OCI-LY1 (cell line): Measurements from ENCODE around the gene ZNF606.

Experiments
- H2AFZ ChIP-seq: fragments of 200-600 bp; sonication (generic), shearing (Covaris generic); 2 replicates; pipeline ENCODE4 v1.6.0; 2014; ENCODE audit warnings: antibody characterized with exemption, mild to moderate bottlenecking, low read length
- H3F3A ChIP-seq: fragments of 200-600 bp; sonication (generic), shearing (Covaris generic); 2 replicates; pipeline ENCODE4 v1.6.0; 2014; ENCODE audit warnings: mild to moderate bottlenecking, antibody characterized with exemption, low read length, moderate library complexity; ENCODE audit not compliant: insufficient read depth
- H3K27ac ChIP-seq: fragments of 200-600 bp; sonication (generic); 2 replicates; pipeline ENCODE4 v1.5.1; 2014; ENCODE audit warnings: low read length, mixed run types, mild to moderate bottlenecking, low read depth; ENCODE audit not compliant: poor library complexity, severe bottlenecking
- H3K27me3 ChIP-seq: fragments of 200-600 bp; sonication (generic); 2 replicates; pipeline ENCODE4 v1.6.0; 2014; ENCODE audit warnings: antibody characterized with exemption, mild to moderate bottlenecking, low read length, moderate library complexity; ENCODE audit not compliant: insufficient read depth
- H3K36me3 ChIP-seq: fragments of 200-600 bp; sonication (generic); 2 replicates; pipeline ENCODE4 v1.6.1; 2014; ENCODE audit warnings: mild to moderate bottlenecking, antibody characterized with exemption, low read length, moderate library complexity, mixed read lengths; ENCODE audit not compliant: insufficient read depth
- H3K4me1 ChIP-seq: fragments of 200-600 bp; sonication (generic); 2 replicates; pipeline ENCODE4 v1.5.1; 2014; ENCODE audit warnings: mild to moderate bottlenecking, low read length, moderate library complexity; ENCODE audit not compliant: insufficient read depth, severe bottlenecking
- H3K4me2 ChIP-seq: fragments of 200-600 bp; sonication (generic), shearing (Covaris generic); 2 replicates; pipeline ENCODE4 v1.6.1; 2014; ENCODE audit warnings: low read length
- H3K4me3 ChIP-seq: fragments of 200-600 bp; sonication (generic); 2 replicates; pipeline ENCODE4 v1.5.1; 2014; ENCODE audit warnings: low read length, low read depth, mild to moderate bottlenecking, mixed read lengths; ENCODE audit not compliant: poor library complexity, severe bottlenecking
- H3K79me2 ChIP-seq: fragments of 200-600 bp; shearing (Covaris generic); 2 replicates; pipeline ENCODE4 v1.6.1; 2016; ENCODE audit warnings: mixed run types, low read length, mixed read lengths; ENCODE audit not compliant: insufficient read depth
- H3K9ac ChIP-seq: fragments of 200-600 bp; sonication (generic), shearing (Covaris generic); 2 replicates; pipeline ENCODE4 v1.6.1; 2014; ENCODE audit warnings: mild to moderate bottlenecking, low read length, mixed read lengths
- H3K9me2 ChIP-seq: fragments of 200-600 bp; sonication (generic), shearing (Covaris generic); 2 replicates; pipeline ENCODE4 v1.6.1; 2014; ENCODE audit warnings: low read depth, mild to moderate bottlenecking, low read length, mixed read lengths
- H3K9me3 ChIP-seq: fragments of 200-600 bp; shearing (Covaris generic); 2 replicates; pipeline ENCODE4 v1.6.1; 2014; ENCODE audit warnings: low read length, mixed read lengths
- H4K20me1 ChIP-seq: fragments of 200-600 bp; sonication (generic), shearing (Covaris generic); 2 replicates; pipeline ENCODE4 v1.6.0; 2016; ENCODE audit warnings: mild to moderate bottlenecking, low read length; ENCODE audit not compliant: insufficient read depth
- CTCF ChIP-seq: fragments of 200-600 bp; sonication (generic), shearing (Covaris generic); IDR thresholded peaks from 2 replicates; pipeline ENCODE4 v1.5.1; 2017; ENCODE audit warnings: mild to moderate bottlenecking, antibody characterized with exemption, low read length, moderate library complexity, mixed read lengths
- EZH2 ChIP-seq: fragments of 200-600 bp; sonication (generic), shearing (Covaris generic); IDR thresholded peaks from 2 replicates; pipeline ENCODE4 v1.8.0; 2017; ENCODE audit warnings: borderline replicate concordance, mixed run types, mild to moderate bottlenecking, antibody characterized with exemption, low read length, moderate library complexity, mixed read lengths

Gene ZNF606

GRCh38 chr19:58000677-58001076 is 1.9 kb downstream of the ZNF606 start:
- peaks cover 12% of the 10 kb centered on the region; the same call in 1 of the 2 replicates for H3K79me2 ChIP-seq
- TF ChIP-seq EZH2 (no peak), CTCF (no peak)
- H3K9me2 ChIP-seq, result no peaks in the 10 kb centered on the region
- peaks cover 53% of the 10 kb centered on the region for H3K9me3 ChIP-seq
- no peak overlapping the region for H3K4me2 ChIP-seq
- no peak overlapping the region for H3K27ac ChIP-seq
- H3K36me3 ChIP-seq, result peaks cover 74% of the 10 kb centered on the region
- no peak overlapping the region for H2AFZ ChIP-seq
- H3K9ac ChIP-seq, result no peak overlapping the region
- H3F3A ChIP-seq, result no peaks in the 10 kb centered on the region
- no peak overlapping the region for H3K4me3 ChIP-seq
- H4K20me1 ChIP-seq, result no peaks in the 10 kb centered on the region
- no peaks in the 10 kb centered on the region for H3K27me3 ChIP-seq
- H3K4me1 ChIP-seq, result peaks cover 15% of the 10 kb centered on the region

GRCh38 chr19:57992841-57993240 is 9.8 kb downstream of the ZNF606 start:
- Histone ChIP-seq H3K4me2 (no peak overlapping the region), H3K9ac (no peak overlapping the region), H4K20me1 (no peaks in the 10 kb centered on the region), H3K4me3 (no peak overlapping the region), H3F3A (no peaks in the 10 kb centered on the region), H3K4me1 (no peaks in the 10 kb centered on the region), H3K36me3 (peaks cover 76% of the 10 kb centered on the region), H2AFZ (no peak overlapping the region), H3K79me2 (no peaks in the 10 kb centered on the region), H3K9me3 (peaks cover 60% of the 10 kb centered on the region), H3K9me2 (no peaks in the 10 kb centered on the region), H3K27me3 (no peaks in the 10 kb centered on the region), H3K27ac (no peak overlapping the region)
- no peak for TF ChIP-seq EZH2
- TF ChIP-seq CTCF, result no peak

GRCh38 chr19:57978586-57979289 is 23.9 kb downstream of the ZNF606 start:
- Histone ChIP-seq H3F3A (no peaks in the 10 kb centered on the region), H3K9me3 (peaks cover 81% of the 10 kb centered on the region), H3K4me2 (no peak overlapping the region), H4K20me1 (no peaks in the 10 kb centered on the region), H3K4me3 (no peak overlapping the region), H3K27ac (no peak overlapping the region), H2AFZ (no peak overlapping the region), H3K36me3 (peaks cover 53% of the 10 kb centered on the region), H3K79me2 (no peaks in the 10 kb centered on the region), H3K4me1 (no peaks in the 10 kb centered on the region), H3K9ac (no peak overlapping the region), H3K27me3 (no peaks in the 10 kb centered on the region), H3K9me2 (no peaks in the 10 kb centered on the region)
- no peak for TF ChIP-seq CTCF
